Spinal cord (tissue), 10 donors: ENCODE results near the gene SECTM1. TPM values are rescaled to one million over a fixed set of nuclear protein-coding genes. Genes with fewer than 3 reads are reported as not detected.

Experiments
- DNase-seq, 6 donors: peaks; one replicate each; pipeline versions ENCODE4 v3.0.0 to v3.0.0-alpha.2; 2013 to 2015; ENCODE audit warnings: low spot score in 6 of 6, low read depth in 4 of 6
- H3K27ac ChIP-seq: one replicate; pipeline ENCODE4 v1.5.1; 2013; ENCODE audit warnings: low read depth, low read length, control low read depth
- H3K27me3 ChIP-seq: one replicate; pipeline ENCODE4 v1.6.1; 2013; ENCODE audit warnings: low read length; ENCODE audit not compliant: control insufficient read depth, insufficient read depth
- H3K36me3 ChIP-seq: one replicate; pipeline ENCODE4 v1.6.1; 2013; ENCODE audit warnings: low read length; ENCODE audit not compliant: control insufficient read depth, insufficient read depth
- H3K4me1 ChIP-seq: one replicate; pipeline ENCODE4 v1.6.1; 2013; ENCODE audit warnings: low read length; ENCODE audit not compliant: control insufficient read depth, insufficient read depth
- H3K4me3 ChIP-seq: one replicate; pipeline ENCODE4 v1.5.1; 2013; ENCODE audit warnings: low read depth, low read length, control low read depth
- H3K9me3 ChIP-seq: one replicate; pipeline ENCODE4 v1.6.1; 2013; ENCODE audit warnings: low read length; ENCODE audit not compliant: control insufficient read depth, insufficient read depth
- WGBS: methylation state at CpG from one replicate; pipeline ENCODE4 v1.1.5; 2013; ENCODE audit warnings: missing lambda C conversion rate; ENCODE audit not compliant: insufficient coverage; 5-methylcytosine and 5-hydroxymethylcytosine counted together
- polyA plus RNA-seq, 2 donors: library from polyadenylated mRNA; unstranded; fragments of 120-200 nt; gene quantifications; one replicate each; pipeline ENCODE4 v1.2.1, GENCODE V29; 2013; ENCODE audit not compliant: insufficient read length in 2 of 2
- total RNA-seq, 2 donors: library from RNA; depleted of rRNA in 1 of 2; stranded (reverse); fragments of 120-200 nt in 1 of 2; fragments of >200 nt in 1 of 2; gene quantifications; one replicate each; pipeline versions ENCODE4 v1.2.3 to v1.2.4, GENCODE V29; 2013 to 2014
- donor health status: healthy.

Gene SECTM1
- total and polyA plus RNA-seq, 4 donors: 1.9 to 7.4 (median 3.0) TPM

- no peak overlapping the region for H3K4me3 ChIP-seq
- peak overlapping the region; percentile 40 for H3K27ac ChIP-seq
- no peaks in the 10 kb centered on the region for H3K36me3 ChIP-seq
- H3K9me3 ChIP-seq: no peaks in the 10 kb centered on the region
- no peaks in the 10 kb centered on the region for H3K27me3 ChIP-seq
- 64% methylated on average over 19 of the region's 23 CpGs for WGBS
- DNase-seq: no peak
- H3K4me1 ChIP-seq: peaks cover 16% of the 10 kb centered on the region
Observed at GRCh38 chr17:82304826-82305726, 28.5 kb downstream of the SECTM1 start.

GRCh38 chr17:82303944-82304808 lies 29.4 kb downstream of the SECTM1 start:
- DNase-seq: no peak
- WGBS: 57% methylated on average over 17 of the region's 26 CpGs
- H3K27ac ChIP-seq: no peak overlapping the region
- no peaks in the 10 kb centered on the region for H3K27me3 ChIP-seq
- no peak overlapping the region for H3K4me3 ChIP-seq
- H3K9me3 ChIP-seq: no peaks in the 10 kb centered on the region
- H3K4me1 ChIP-seq: peaks cover 16% of the 10 kb centered on the region
- H3K36me3 ChIP-seq: no peaks in the 10 kb centered on the region

- H3K27ac ChIP-seq: no peak overlapping the region
- no peaks in the 10 kb centered on the region for H3K9me3 ChIP-seq
- no peaks in the 10 kb centered on the region for H3K27me3 ChIP-seq
- DNase-seq: no peak
- 82% methylated on average over 30 of the region's 35 CpGs for WGBS
- peaks cover 21% of the 10 kb centered on the region for H3K4me1 ChIP-seq
- H3K36me3 ChIP-seq: no peaks in the 10 kb centered on the region
- H3K4me3 ChIP-seq: no peak overlapping the region
Observed at GRCh38 chr17:82302991-82303943, 30.3 kb downstream of the SECTM1 start.

- H3K4me1 ChIP-seq: peaks cover 28% of the 10 kb centered on the region
- DNase-seq: no peak
Observed at GRCh38 chr17:82302568-82302963, 31.0 kb downstream of the SECTM1 start.

GRCh38 chr17:82301916-82302567 lies 31.5 kb downstream of the SECTM1 start:
- H3K9me3 ChIP-seq: no peaks in the 10 kb centered on the region
- H3K36me3 ChIP-seq: no peaks in the 10 kb centered on the region
- H3K27me3 ChIP-seq: no peaks in the 10 kb centered on the region
- peaks cover 33% of the 10 kb centered on the region for H3K4me1 ChIP-seq
- H3K27ac ChIP-seq: no peak overlapping the region
- no peak overlapping the region for H3K4me3 ChIP-seq
- WGBS: 73% methylated on average over 15 of the region's 23 CpGs
- DNase-seq: no peak

More at GRCh38 chr17:82302568-82302963, 31.0 kb downstream of the SECTM1 start:
- Histone ChIP-seq H3K9me3 (no peaks in the 10 kb centered on the region), H3K4me3 (no peak overlapping the region), H3K27me3 (no peaks in the 10 kb centered on the region), H3K27ac (no peak overlapping the region), H3K36me3 (no peaks in the 10 kb centered on the region)
- 95% methylated on average over 14 of the region's 15 CpGs for WGBS

- no peak for DNase-seq
- Histone ChIP-seq H3K4me1 (peaks cover 33% of the 10 kb centered on the region), H3K27me3 (no peaks in the 10 kb centered on the region)
Observed at GRCh38 chr17:82301300-82301915, 32.2 kb downstream of the SECTM1 start.

GRCh38 chr17:82300707-82301270 lies 32.8 kb downstream of the SECTM1 start:
- DNase-seq: peak in 2 of 6 donors; percentile 54 to 65
- no peak overlapping the region for H3K27ac ChIP-seq
- H3K27me3 ChIP-seq: no peaks in the 10 kb centered on the region
- H3K36me3 ChIP-seq: no peaks in the 10 kb centered on the region
- H3K9me3 ChIP-seq: no peaks in the 10 kb centered on the region
- WGBS: 35% methylated on average over 20 of the region's 21 CpGs
- H3K4me1 ChIP-seq: peaks cover 33% of the 10 kb centered on the region
- no peak overlapping the region for H3K4me3 ChIP-seq

More at GRCh38 chr17:82301300-82301915, 32.2 kb downstream of the SECTM1 start:
- no peaks in the 10 kb centered on the region for H3K36me3 ChIP-seq
- no peaks in the 10 kb centered on the region for H3K9me3 ChIP-seq
- WGBS: 87% methylated on average over 12 of the region's 12 CpGs
- no peak overlapping the region for H3K27ac ChIP-seq
- H3K4me3 ChIP-seq: no peak overlapping the region

- peaks cover 29% of the 10 kb centered on the region for H3K4me1 ChIP-seq
- no peaks in the 10 kb centered on the region for H3K27me3 ChIP-seq
- no peaks in the 10 kb centered on the region for H3K36me3 ChIP-seq
- 91% methylated on average over 11 of the region's 13 CpGs for WGBS
- no peaks in the 10 kb centered on the region for H3K9me3 ChIP-seq
- no peak overlapping the region for H3K27ac ChIP-seq
- H3K4me3 ChIP-seq: no peak overlapping the region
- no peak for DNase-seq
Observed at GRCh38 chr17:82300228-82300627, 33.3 kb downstream of the SECTM1 start.
